ENCODE data around the gene LCP2. TPM values are rescaled to one million over a fixed set of nuclear protein-coding genes. Genes with fewer than 3 reads are reported as not detected.

Gene LCP2
- total RNA-seq, 1 donor from 2014 or later, result not detected

GRCh38 chr5:170268153-170268689 is 29.4 kb downstream of the LCP2 start:
- Mint-ChIP-seq H3K4me1 (ENCODE audit: low read depth) (peaks cover 6% of the 10 kb centered on the region), H3K27me3 (ENCODE audit: low read depth) (peaks cover 35% of the 10 kb centered on the region), H3K36me3 (ENCODE audit: low read depth) (peaks cover 2% of the 10 kb centered on the region), H3K4me3 (ENCODE audit: unreplicated experiment) (peak overlapping the region; percentile 28), H3K27ac (ENCODE audit: unreplicated experiment) (no peak overlapping the region), H3K9me3 (ENCODE audit: low read depth) (no peaks in the 10 kb centered on the region)
- no peak for DNase-seq (ENCODE audit: low spot score)
- TF ChIP-seq CTCF (IDR thresholded peaks at IDR 0.05), result peak; percentile 64

DNA sequence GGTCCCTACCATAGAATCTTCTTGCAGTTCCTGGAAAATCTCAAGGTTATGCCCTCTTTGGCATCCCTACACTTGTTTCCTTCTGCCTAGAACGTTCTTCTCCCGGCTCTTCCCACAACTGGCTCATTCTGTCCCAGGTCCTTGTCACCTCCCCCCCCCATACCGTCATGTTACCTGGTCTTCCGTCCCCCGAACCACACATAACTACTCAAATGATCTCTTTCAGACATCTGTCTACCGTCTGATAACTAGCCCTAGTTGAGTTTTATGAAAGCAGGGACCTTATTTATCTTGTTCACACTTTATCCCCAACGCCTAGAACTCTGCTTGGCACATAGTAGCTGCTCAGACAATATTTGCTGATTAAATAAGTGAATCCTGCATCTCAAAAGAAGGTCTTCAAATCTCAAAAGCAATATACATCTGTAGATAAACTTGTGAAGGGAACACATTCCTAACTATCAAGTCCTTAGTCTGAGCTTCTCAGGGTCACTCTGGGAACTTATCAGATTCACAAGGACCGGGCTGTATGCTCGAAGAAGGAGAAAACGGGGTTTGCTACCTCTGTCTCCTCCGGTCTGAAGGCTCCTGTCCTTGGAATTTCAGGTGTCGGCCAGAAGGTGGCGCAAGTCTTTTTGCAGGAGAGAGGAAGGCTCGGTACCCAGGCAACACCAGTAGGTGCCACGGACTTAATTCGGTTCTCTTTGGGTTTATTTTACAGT is 30.0 kb downstream of the LCP2 start:
- peaks cover 6% of the 10 kb centered on the region for H3K4me1 Mint-ChIP-seq (ENCODE audit: low read depth)

GRCh38 chr5:170266570-170267381 is 30.8 kb downstream of the LCP2 start:
- Mint-ChIP-seq H3K27me3 (ENCODE audit: low read depth) (peaks cover 46% of the 10 kb centered on the region), H3K27ac (ENCODE audit: unreplicated experiment) (no peak overlapping the region), H3K36me3 (ENCODE audit: low read depth) (peaks cover 2% of the 10 kb centered on the region), H3K9me3 (ENCODE audit: low read depth) (no peaks in the 10 kb centered on the region), H3K4me1 (ENCODE audit: low read depth) (peaks cover 6% of the 10 kb centered on the region), H3K4me3 (ENCODE audit: unreplicated experiment) (no peak overlapping the region)
- DNase-seq (ENCODE audit: low spot score), result no peak
- TF ChIP-seq CTCF (IDR thresholded peaks at IDR 0.05), result no peak

More for the DNA sequence above, 30.0 kb downstream of the LCP2 start:
- H3K27ac Mint-ChIP-seq (ENCODE audit: unreplicated experiment), result no peak overlapping the region
- H3K27me3 Mint-ChIP-seq (ENCODE audit: low read depth), result peaks cover 38% of the 10 kb centered on the region
- DNase-seq (ENCODE audit: low spot score), result no peak
- H3K9me3 Mint-ChIP-seq (ENCODE audit: low read depth), result no peaks in the 10 kb centered on the region
- peaks cover 2% of the 10 kb centered on the region for H3K36me3 Mint-ChIP-seq (ENCODE audit: low read depth)
- peak overlapping the region; percentile 28 for H3K4me3 Mint-ChIP-seq (ENCODE audit: unreplicated experiment)
- TF ChIP-seq CTCF (IDR thresholded peaks at IDR 0.05), result peak; percentile 91

GRCh38 chr5:170265522-170265921 is 32.1 kb downstream of the LCP2 start:
- DNase-seq (ENCODE audit: low spot score), result no peak
- Mint-ChIP-seq H3K4me3 (ENCODE audit: unreplicated experiment) (no peak overlapping the region), H3K4me1 (ENCODE audit: low read depth) (peaks cover 6% of the 10 kb centered on the region), H3K27ac (ENCODE audit: unreplicated experiment) (no peak overlapping the region), H3K27me3 (ENCODE audit: low read depth) (peaks cover 49% of the 10 kb centered on the region), H3K36me3 (ENCODE audit: low read depth) (no peaks in the 10 kb centered on the region), H3K9me3 (ENCODE audit: low read depth) (no peaks in the 10 kb centered on the region)
- no peak for TF ChIP-seq CTCF (IDR thresholded peaks at IDR 0.05)

GRCh38 chr5:170263906-170264305 is 33.7 kb downstream of the LCP2 start:
- Mint-ChIP-seq H3K27me3 (ENCODE audit: low read depth) (peaks cover 56% of the 10 kb centered on the region), H3K36me3 (ENCODE audit: low read depth) (peaks cover 1% of the 10 kb centered on the region), H3K4me1 (ENCODE audit: low read depth) (peaks cover 6% of the 10 kb centered on the region), H3K4me3 (ENCODE audit: unreplicated experiment) (no peak overlapping the region), H3K27ac (ENCODE audit: unreplicated experiment) (no peak overlapping the region), H3K9me3 (ENCODE audit: low read depth) (no peaks in the 10 kb centered on the region)
- no peak for TF ChIP-seq CTCF (IDR thresholded peaks at IDR 0.05)
- no peak for DNase-seq (ENCODE audit: low spot score)
